ENCODE data around the gene FHIT.
"Not testable (repeated sequence)": the region's sequence is repeated elsewhere in the genome, so short reads cannot be mapped to it uniquely, and the experiment has no call there.

Gene FHIT

DNA sequence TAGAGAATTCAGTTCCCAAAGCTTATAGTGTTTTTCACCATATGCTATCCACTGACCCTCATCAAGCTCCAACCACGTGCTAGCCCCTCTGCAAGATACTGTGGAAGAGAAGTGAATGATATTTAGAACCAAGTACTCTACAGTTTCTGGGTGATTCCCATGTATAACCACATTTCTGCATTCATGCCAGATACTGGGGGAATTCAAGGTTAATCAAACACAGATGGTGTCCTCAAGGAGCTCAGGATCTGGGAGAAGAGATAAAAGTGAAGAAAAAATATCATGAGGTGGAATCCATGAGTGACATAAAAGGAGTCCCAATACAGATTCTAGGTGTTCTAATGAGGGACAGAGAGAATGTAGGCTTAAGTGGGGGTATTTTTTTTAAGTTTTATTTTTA, 195.8 kb downstream of the FHIT start:
- CTCF ChIA-PET = no interaction called here
- POLR2A ChIA-PET (ENCODE audit: low non-redundant PET) = no interaction called here

DNA sequence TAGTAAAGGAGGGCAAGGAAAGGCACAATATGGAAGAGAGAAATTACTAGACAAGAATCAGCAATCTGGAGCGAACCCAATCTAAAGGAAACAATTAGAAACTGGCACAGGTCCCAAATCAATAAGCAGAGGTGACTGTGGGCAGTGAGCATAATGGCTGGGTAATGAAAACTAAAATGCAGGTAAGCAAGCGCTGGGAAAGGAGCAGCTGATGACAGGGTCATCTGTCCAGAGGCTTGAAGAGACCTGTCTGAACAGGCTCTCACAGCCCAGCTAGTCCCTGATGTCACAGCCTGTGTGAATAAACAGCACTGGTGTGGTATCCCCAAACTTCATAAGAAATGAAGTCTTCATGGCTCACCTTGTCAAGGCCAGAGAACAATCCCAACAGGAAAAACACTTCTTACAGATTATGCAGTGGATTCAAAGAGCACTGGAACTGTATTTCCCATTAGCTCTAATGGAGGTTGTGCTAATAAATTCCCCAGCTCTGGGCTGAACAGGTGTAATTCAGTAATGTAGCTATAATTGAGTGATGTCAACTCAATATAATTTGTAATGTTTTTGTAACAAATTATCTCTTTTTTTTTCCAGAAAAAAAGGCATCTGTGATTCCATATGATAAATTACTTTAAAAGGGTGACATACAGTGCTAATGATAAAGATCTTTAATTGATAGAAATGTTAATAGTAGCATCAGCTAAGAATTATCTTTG, 197.3 kb downstream of the FHIT start:
- CTCF ChIA-PET = interaction anchor here (0.7 kb wide), 1 partner anchor 18 kb away, joined by 3 read pairs; no protein-coding TSS in a partner anchor
- POLR2A ChIA-PET (ENCODE audit: low non-redundant PET) = no interaction called here
- TF ChIP-seq, protein P1, sequence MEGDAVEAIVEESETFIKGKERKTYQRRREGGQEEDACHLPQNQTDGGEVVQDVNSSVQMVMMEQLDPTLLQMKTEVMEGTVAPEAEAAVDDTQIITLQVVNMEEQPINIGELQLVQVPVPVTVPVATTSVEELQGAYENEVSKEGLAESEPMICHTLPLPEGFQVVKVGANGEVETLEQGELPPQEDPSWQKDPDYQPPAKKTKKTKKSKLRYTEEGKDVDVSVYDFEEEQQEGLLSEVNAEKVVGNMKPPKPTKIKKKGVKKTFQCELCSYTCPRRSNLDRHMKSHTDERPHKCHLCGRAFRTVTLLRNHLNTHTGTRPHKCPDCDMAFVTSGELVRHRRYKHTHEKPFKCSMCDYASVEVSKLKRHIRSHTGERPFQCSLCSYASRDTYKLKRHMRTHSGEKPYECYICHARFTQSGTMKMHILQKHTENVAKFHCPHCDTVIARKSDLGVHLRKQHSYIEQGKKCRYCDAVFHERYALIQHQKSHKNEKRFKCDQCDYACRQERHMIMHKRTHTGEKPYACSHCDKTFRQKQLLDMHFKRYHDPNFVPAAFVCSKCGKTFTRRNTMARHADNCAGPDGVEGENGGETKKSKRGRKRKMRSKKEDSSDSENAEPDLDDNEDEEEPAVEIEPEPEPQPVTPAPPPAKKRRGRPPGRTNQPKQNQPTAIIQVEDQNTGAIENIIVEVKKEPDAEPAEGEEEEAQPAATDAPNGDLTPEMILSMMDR (conservative IDR thresholded peaks at IDR 0.05; ENCODE audit: low read depth) = no peak
- H3K27ac ChIP-seq = no peak overlapping the region
- DNase-seq (ENCODE audit: low spot score) = peak; percentile 1

More for the DNA sequence above, 195.8 kb downstream of the FHIT start:
- TF ChIP-seq, protein P1 (conservative IDR thresholded peaks at IDR 0.05; ENCODE audit: low read depth) = no peak
- no peak overlapping the region for H3K27ac ChIP-seq
- DNase-seq (ENCODE audit: low spot score) = no peak

DNA sequence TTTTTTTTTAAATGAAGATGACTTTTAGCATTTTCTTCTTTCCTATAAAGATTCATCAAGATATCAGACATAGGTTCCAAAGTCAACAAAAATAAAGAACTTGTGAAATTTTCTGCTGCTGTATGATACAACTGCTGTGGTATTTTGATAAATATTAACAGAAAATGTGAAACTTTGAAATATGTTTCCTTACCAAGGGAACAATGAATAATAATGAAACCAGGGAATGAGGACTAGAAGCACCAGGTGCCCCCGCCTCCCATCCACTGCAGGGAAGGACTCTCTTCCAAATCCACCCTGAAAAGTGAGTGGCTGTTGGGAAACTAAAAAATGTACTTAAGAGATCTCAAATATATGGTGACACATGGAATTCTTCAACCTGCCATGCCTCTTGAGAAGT, 198.4 kb downstream of the FHIT start:
- H3K27ac ChIP-seq = no peak overlapping the region
- no peak for DNase-seq (ENCODE audit: low spot score)
- ChIA-PET CTCF (no interaction called here), POLR2A (ENCODE audit: low non-redundant PET) (no interaction called here)
- TF ChIP-seq, protein P1 (conservative IDR thresholded peaks at IDR 0.05; ENCODE audit: low read depth) = no peak

- TF ChIP-seq, protein P1 (conservative IDR thresholded peaks at IDR 0.05; ENCODE audit: low read depth) = no peak
- H3K27ac ChIP-seq = no peak overlapping the region
- ChIA-PET POLR2A (ENCODE audit: low non-redundant PET) (no interaction called here), CTCF (no interaction called here)
- no peak for DNase-seq (ENCODE audit: low spot score)
These were observed 199.6 kb downstream of the FHIT start for GRCh38 chr3:61051666-61052065.

DNA sequence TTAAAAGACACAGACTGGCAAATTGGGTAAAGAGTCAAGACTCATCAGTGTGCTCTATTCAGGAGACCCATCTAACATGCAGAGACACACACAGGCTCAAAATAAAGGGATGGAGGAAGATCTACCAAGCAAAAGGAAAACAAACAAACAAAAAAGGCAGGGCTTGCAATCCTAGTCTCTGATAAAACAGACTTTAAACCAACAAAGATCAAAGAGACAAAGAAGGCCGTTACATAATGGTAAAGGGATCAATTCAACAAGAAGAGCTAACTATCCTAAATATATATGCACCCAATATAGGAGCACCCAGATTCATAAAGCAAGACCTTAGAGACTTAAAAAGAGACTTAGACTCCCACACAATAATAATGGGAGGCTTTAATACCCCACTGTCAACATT, 206.1 kb downstream of the FHIT start:
- DNase-seq (ENCODE audit: low spot score); CTCF ChIA-PET; H3K27ac ChIP-seq; POLR2A ChIA-PET (ENCODE audit: low non-redundant PET): not testable (repeated sequence)

- TF ChIP-seq, protein P1 (conservative IDR thresholded peaks at IDR 0.05; ENCODE audit: low read depth) = no peak
- POLR2A ChIA-PET (ENCODE audit: low non-redundant PET) = no interaction called here
- H3K27ac ChIP-seq = no peak overlapping the region
- CTCF ChIA-PET = no interaction called here
- no peak for DNase-seq (ENCODE audit: low spot score)
These were observed 208.1 kb downstream of the FHIT start for GRCh38 chr3:61043156-61043555.

GRCh38 chr3:61040618-61041017, 210.6 kb downstream of the FHIT start:
- no peak overlapping the region for H3K27ac ChIP-seq
- TF ChIP-seq, protein P1 (conservative IDR thresholded peaks at IDR 0.05; ENCODE audit: low read depth) = no peak
- CTCF ChIA-PET = no interaction called here
- POLR2A ChIA-PET (ENCODE audit: low non-redundant PET) = no interaction called here
- no peak for DNase-seq (ENCODE audit: low spot score)
